BJ (cell line): ENCODE data around the gene HMGCL. TPM values are rescaled to one million over a fixed set of nuclear protein-coding genes. Genes with fewer than 3 reads are reported as not detected.

ENCODE experiments used
- CTCF ChIA-PET: fragments of 350-600 bp; formaldehyde crosslinking; extraction: SDS; loops from one replicate; lab custom pipeline; 2021; ENCODE audit warnings: antibody characterized with exemption, inconsistent platforms; lab: Yijun Ruan, JAX
- POLR2A ChIA-PET: fragments of 300-600 bp; sonication (Branson Sonifier 250); formaldehyde crosslinking; extraction: SDS; loops from one replicate; lab custom pipeline; 2021; ENCODE audit warnings: antibody characterized with exemption; lab: Charles Lee
- DNase-seq: peaks from one replicate; pipeline ENCODE4 v3.0.0-alpha.2; 2011; ENCODE audit warnings: low read depth
- H3K27me3 ChIP-seq: 2 replicates; pipeline ENCODE4 v1.6.0; 2011; ENCODE audit warnings: low read length; ENCODE audit not compliant: control insufficient read depth, insufficient read depth
- H3K36me3 ChIP-seq: 2 replicates; pipeline ENCODE4 v1.5.1; 2011; ENCODE audit warnings: low read length; ENCODE audit not compliant: control insufficient read depth, insufficient read depth
- H3K4me3 ChIP-seq: 2 replicates; pipeline ENCODE4 v1.5.1; 2011; ENCODE audit warnings: low read depth, mild to moderate bottlenecking, control low read depth, low read length
- polyA minus RNA-seq: library from RNA; depleted of rRNA, polyadenylated mRNA; stranded (reverse); fragments of >200 nt; gene quantifications from 2 replicates; pipeline ENCODE4 v1.2.3, GENCODE V29; 2011; rRNA and poly(A)+ RNA removed
- polyA plus RNA-seq: library from polyadenylated mRNA; depleted of rRNA; stranded (reverse); fragments of >200 nt; gene quantifications from 2 replicates; pipeline ENCODE4 v1.2.3, GENCODE V29; 2011; rRNA removed
- TF ChIP-seq, protein P1 (sequence below): IDR thresholded peaks from 2 replicates; pipeline ENCODE4 v1.5.1; 2011; ENCODE audit warnings: low read depth, mild to moderate bottlenecking, control low read depth, inconsistent platforms, low read length, moderate library complexity; ENCODE audit not compliant: insufficient read depth

Gene HMGCL
- polyA plus RNA-seq, result 38.4 and 41.7 TPM in 2 replicates
- polyA minus RNA-seq, result 13.9 and 19.1 TPM in 2 replicates

- POLR2A ChIA-PET, result interaction anchor here (0.6 to 0.7 kb wide), 3 partner anchors 34 to 381 kb away, joined by 3 to 9 read pairs (median 3); partner anchors contain the start of gene LYPLA2
- TF ChIP-seq, protein P1, sequence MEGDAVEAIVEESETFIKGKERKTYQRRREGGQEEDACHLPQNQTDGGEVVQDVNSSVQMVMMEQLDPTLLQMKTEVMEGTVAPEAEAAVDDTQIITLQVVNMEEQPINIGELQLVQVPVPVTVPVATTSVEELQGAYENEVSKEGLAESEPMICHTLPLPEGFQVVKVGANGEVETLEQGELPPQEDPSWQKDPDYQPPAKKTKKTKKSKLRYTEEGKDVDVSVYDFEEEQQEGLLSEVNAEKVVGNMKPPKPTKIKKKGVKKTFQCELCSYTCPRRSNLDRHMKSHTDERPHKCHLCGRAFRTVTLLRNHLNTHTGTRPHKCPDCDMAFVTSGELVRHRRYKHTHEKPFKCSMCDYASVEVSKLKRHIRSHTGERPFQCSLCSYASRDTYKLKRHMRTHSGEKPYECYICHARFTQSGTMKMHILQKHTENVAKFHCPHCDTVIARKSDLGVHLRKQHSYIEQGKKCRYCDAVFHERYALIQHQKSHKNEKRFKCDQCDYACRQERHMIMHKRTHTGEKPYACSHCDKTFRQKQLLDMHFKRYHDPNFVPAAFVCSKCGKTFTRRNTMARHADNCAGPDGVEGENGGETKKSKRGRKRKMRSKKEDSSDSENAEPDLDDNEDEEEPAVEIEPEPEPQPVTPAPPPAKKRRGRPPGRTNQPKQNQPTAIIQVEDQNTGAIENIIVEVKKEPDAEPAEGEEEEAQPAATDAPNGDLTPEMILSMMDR, result no peak
- Histone ChIP-seq H3K36me3 (no peaks in the 10 kb centered on the region), H3K27me3 (no peaks in the 10 kb centered on the region), H3K4me3 (peak within 1 kb of the TSS; percentile 100)
- peak; percentile 50 for DNase-seq
- CTCF ChIA-PET, result interaction anchor here (1.3 to 9.2 kb wide), 2 partner anchors 11 to 16 kb away, joined by 3 to 77 read pairs; no protein-coding TSS in a partner anchor
Observed at GRCh38 chr1:23825076-23825761, at the start of gene HMGCL. Gene HMGCL, minus strand, starts transcription at chr1:23825429. Its CDS starts 14 bp downstream, at chr1:23825415.

- ChIA-PET POLR2A (no interaction called here), CTCF (no interaction called here)
- H3K27me3 ChIP-seq, result peaks cover 7% of the 10 kb centered on the region
- H3K4me3 ChIP-seq, result no peak overlapping the region
- TF ChIP-seq, protein P1, result no peak
- no peak for DNase-seq
- no peaks in the 10 kb centered on the region for H3K36me3 ChIP-seq
Observed at GRCh38 chr1:23872421-23872820, 47.2 kb upstream of the HMGCL start.

- peak overlapping the region; percentile 69 for H3K4me3 ChIP-seq
- TF ChIP-seq, protein P1, result no peak
- peaks cover 6% of the 10 kb centered on the region for H3K27me3 ChIP-seq
- no peak for DNase-seq
- CTCF ChIA-PET, result interaction anchor here (0.6 to 2.0 kb wide), 10 partner anchors 11 to 236 kb away, joined by 3 to 8 read pairs (median 4); no protein-coding TSS in a partner anchor
- POLR2A ChIA-PET, result no interaction called here
- no peaks in the 10 kb centered on the region for H3K36me3 ChIP-seq
Observed at GRCh38 chr1:23869051-23869450, 43.8 kb upstream of the HMGCL start.

GRCh38 chr1:23868557-23869016, 43.4 kb upstream of the HMGCL start:
- CTCF ChIA-PET, result interaction anchor here (0.7 to 2.0 kb wide), 8 partner anchors 11 to 96 kb away, joined by 3 to 8 read pairs (median 4); no protein-coding TSS in a partner anchor
- peak; percentile 3 for DNase-seq
- POLR2A ChIA-PET, result no interaction called here
- TF ChIP-seq, protein P1, result no peak
- H3K4me3 ChIP-seq, result peak overlapping the region; percentile 69
- H3K36me3 ChIP-seq, result no peaks in the 10 kb centered on the region
- peaks cover 4% of the 10 kb centered on the region for H3K27me3 ChIP-seq

GRCh38 chr1:23867895-23868556, 42.8 kb upstream of the HMGCL start, which contains the start of gene FUCA1:
Gene FUCA1, minus strand, starts transcription at chr1:23868290. Its CDS starts 4 bp downstream, at chr1:23868286.
- TF ChIP-seq, protein P1, result peak; percentile 96
- CTCF ChIA-PET, result interaction anchor here (0.6 to 2.0 kb wide), 8 partner anchors 16 to 373 kb away, joined by 3 to 6 read pairs (median 4); partner anchors contain the start of gene GALE
- H3K36me3 ChIP-seq, result no peaks in the 10 kb centered on the region
- peaks cover 4% of the 10 kb centered on the region for H3K27me3 ChIP-seq
- peak within 1 kb of the TSS; percentile 69 for H3K4me3 ChIP-seq
- peak; percentile 42 for DNase-seq
- POLR2A ChIA-PET, result no interaction called here
